Endothelial cell of umbilical vein (primary cell): ENCODE measurements around the gene METTL9. TPM values are rescaled to one million over a fixed set of nuclear protein-coding genes. Genes with fewer than 3 reads are reported as not detected.

Experiments
- BruUV-seq: library from RNA; stranded (reverse); fragments of 400-500 nt; replicated peaks from 2 replicates; lab custom pipeline; 2021; lab: Mats Ljungman, UMichigan
- CTCF ChIA-PET: fragments of 300-600, 350-600 bp; sonication (Branson Sonifier 250); formaldehyde crosslinking; loops from one replicate; lab custom pipeline; 2021; ENCODE audit warnings: antibody characterized with exemption, inconsistent platforms; lab: Charles Lee
- POLR2A ChIA-PET: fragments of 300-600, 350-600 bp; sonication (Branson Sonifier 250); formaldehyde crosslinking; loops from one replicate; lab custom pipeline; 2021; ENCODE audit warnings: antibody characterized with exemption, inconsistent platforms; lab: Charles Lee
- DNase-seq: peaks from one replicate; pipeline ENCODE4 v3.0.0-alpha.2; 2011; ENCODE audit warnings: low read depth, low spot score
- FAIRE-seq: peaks from 2 replicates; lab custom pipeline; 2011; peaks lifted over from hg19 to GRCh38; lab: Jason Lieb, UNC
- H2AFZ ChIP-seq: 2 replicates; pipeline ENCODE4 v1.6.0; 2012; ENCODE audit warnings: low read depth, low read length, control low read depth, inconsistent platforms
- H3K27ac ChIP-seq: 2 replicates; pipeline ENCODE4 v1.5.1; 2011; ENCODE audit warnings: low read depth, mild to moderate bottlenecking, control low read depth, low read length, moderate library complexity; ENCODE audit not compliant: insufficient read depth
- H3K27me3 ChIP-seq, 2 experiments: 2 replicates each; pipeline versions ENCODE4 v1.6.0 to v1.6.1; 2011; ENCODE audit warnings: low read length in 2 of 2, mixed read lengths in 1 of 2; ENCODE audit not compliant: control insufficient read depth in 2 of 2, insufficient read depth in 2 of 2
- H3K36me3 ChIP-seq, 2 experiments: 2 replicates in 1 of 2; 3 replicates in 1 of 2; pipeline ENCODE4 v1.5.1; 2011; ENCODE audit warnings: low read length in 2 of 2, mild to moderate bottlenecking in 1 of 2, moderate library complexity in 1 of 2; ENCODE audit not compliant: control insufficient read depth in 2 of 2, insufficient read depth in 2 of 2; ENCODE audit errors: extremely low read depth in 1 of 2
- H3K4me1 ChIP-seq: 3 replicates; pipeline ENCODE4 v1.5.1; 2011; ENCODE audit warnings: mild to moderate bottlenecking, low read length; ENCODE audit not compliant: control insufficient read depth, insufficient read depth; ENCODE audit errors: extremely low read depth
- H3K4me2 ChIP-seq: 2 replicates; pipeline ENCODE4 v1.6.1; 2011; ENCODE audit warnings: low read length, control low read depth, mixed read lengths; ENCODE audit not compliant: insufficient read depth
- H3K4me3 ChIP-seq, 3 experiments: fragments of 200-600 bp in 1 of 3; sonication (generic), shearing (Covaris generic) in 1 of 3; replicated peaks in 1 of 3; 2 replicates each; pipeline ENCODE4 v1.5.1; 2011 to 2016; ENCODE audit warnings: control low read depth in 3 of 3, low read length in 3 of 3, mild to moderate bottlenecking in 2 of 3, inconsistent platforms in 1 of 3, low read depth in 1 of 3, moderate library complexity in 1 of 3; ENCODE audit not compliant: insufficient read depth in 1 of 3
- H3K79me2 ChIP-seq: 2 replicates; pipeline ENCODE4 v1.6.0; 2012; ENCODE audit warnings: low read length, inconsistent platforms; ENCODE audit not compliant: control insufficient read depth, insufficient read depth
- H3K9ac ChIP-seq: replicated peaks from 2 replicates; pipeline ENCODE3; 2011; ENCODE audit warnings: low read length, control low read depth; ENCODE audit not compliant: insufficient read depth; ENCODE audit errors: extremely low read depth
- H3K9me1 ChIP-seq: replicated peaks from 3 replicates; pipeline ENCODE4 v1.6.0; 2011; ENCODE audit warnings: mild to moderate bottlenecking, low read length; ENCODE audit not compliant: control insufficient read depth, insufficient read depth; ENCODE audit errors: extremely low read depth
- H3K9me3 ChIP-seq: replicated peaks from 2 replicates; pipeline ENCODE4 v1.5.1; 2012; ENCODE audit warnings: low read length, inconsistent platforms; ENCODE audit not compliant: control insufficient read depth, insufficient read depth
- H4K20me1 ChIP-seq: replicated peaks from 2 replicates; pipeline ENCODE3; 2011; ENCODE audit warnings: mild to moderate bottlenecking, low read length; ENCODE audit not compliant: control insufficient read depth, insufficient read depth; ENCODE audit errors: extremely low read depth
- FOS ChIP-seq: IDR thresholded peaks from 2 replicates; pipeline ENCODE4 v1.6.1; 2011; ENCODE audit warnings: mild to moderate bottlenecking, low read length, moderate library complexity, borderline replicate concordance; ENCODE audit not compliant: insufficient read depth
- MYC ChIP-seq: IDR thresholded peaks from one replicate; pipeline ENCODE4 v1.6.1; 2011; ENCODE audit warnings: mild to moderate bottlenecking, low read depth, low read length
- POLR2A ChIP-seq: IDR thresholded peaks from 2 replicates; pipeline ENCODE4 v1.6.1; 2012; ENCODE audit warnings: low read depth, mild to moderate bottlenecking, control low read depth, low read length
- POLR2AphosphoS5 ChIP-seq: IDR thresholded peaks from 2 replicates; pipeline ENCODE4 v1.6.1; 2012; ENCODE audit warnings: low read depth, mild to moderate bottlenecking, control low read depth, low read length, moderate library complexity; ENCODE audit not compliant: insufficient read depth
- dilution Hi-C: fragments of 300-500 bp; cut with MboI; formaldehyde crosslinking; loops from one replicate; pipeline ENCODE4 v1.15.0; 2019; ENCODE audit warnings: low sequenced_read_pairs; ENCODE audit not compliant: extremely low pct_ligation_motif_present
- intact Hi-C: fragments of 100-400 bp; cut with micrococcal nuclease; formaldehyde crosslinking; loops from one replicate; pipeline ENCODE4 v1.10.0; 2022
- polyA plus RNA-seq, 4 experiments: library from polyadenylated mRNA; depleted of rRNA in 3 of 4; stranded (reverse) in 3 of 4; unstranded in 1 of 4; fragments of >200 nt; gene quantifications; 2 replicates each; pipeline versions ENCODE4 v1.2.1 to v1.2.3, GENCODE V29; 2011 to 2012; ENCODE audit warnings: missing spikeins in 1 of 4
- total RNA-seq: library from RNA; stranded (reverse); gene quantifications from 2 replicates; pipeline ENCODE4 v1.2.3, GENCODE V29; 2021
- TF ChIP-seq, protein P1 (sequence below): IDR thresholded peaks from 2 replicates; pipeline ENCODE4 v1.6.1; 2011; ENCODE audit not compliant: insufficient read depth, insufficient read length

The METTL9 gene
- total and polyA plus RNA-seq, 2 donors (not counting 3 experiments of a cell fraction or from before 2014, with no cell fraction given), result 53.8 to 121 TPM

GRCh38 chr16:21698169-21699032 lies 99.0 kb downstream of the METTL9 start:
- TF ChIP-seq FOS, result no peak
- TF ChIP-seq, protein P1, sequence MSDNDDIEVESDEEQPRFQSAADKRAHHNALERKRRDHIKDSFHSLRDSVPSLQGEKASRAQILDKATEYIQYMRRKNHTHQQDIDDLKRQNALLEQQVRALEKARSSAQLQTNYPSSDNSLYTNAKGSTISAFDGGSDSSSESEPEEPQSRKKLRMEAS, result no peak
- no peak for TF ChIP-seq POLR2AphosphoS5
- no peaks in the 10 kb centered on the region for H3K9me3 ChIP-seq

GRCh38 chr16:21701271-21701670 lies 101.9 kb downstream of the METTL9 start:
- H3K9ac ChIP-seq, result no peak overlapping the region
- no peaks in the 10 kb centered on the region for H4K20me1 ChIP-seq
- no peaks in the 10 kb centered on the region for H3K36me3 ChIP-seq
- no peak overlapping the region for H3K4me3 ChIP-seq
- H2AFZ ChIP-seq, result no peak overlapping the region
- H3K4me1 ChIP-seq, result no peaks in the 10 kb centered on the region
- CTCF ChIA-PET, result interaction anchor here (0.7 to 0.8 kb wide), 2 partner anchors 108 to 444 kb away, joined by 3 read pairs; no protein-coding TSS in a partner anchor
- TF ChIP-seq POLR2AphosphoS5 (no peak), POLR2A (no peak), MYC (no peak)
- no peaks in the 10 kb centered on the region for H3K79me2 ChIP-seq
- dilution Hi-C loops (no loop called here), intact Hi-C loops (loop anchor here (10.0 kb wide), 1 partner anchor 104 kb away; no protein-coding TSS in a partner anchor)
- FAIRE-seq (no peak), DNase-seq (no peak)
- no peak overlapping the region for H3K4me2 ChIP-seq
- H3K9me1 ChIP-seq, result no peaks in the 10 kb centered on the region
- no TSS peak for BruUV-seq
- H3K27ac ChIP-seq, result no peak overlapping the region
- POLR2A ChIA-PET, result no interaction called here
- no peaks in the 10 kb centered on the region for H3K9me3 ChIP-seq
- H3K27me3 ChIP-seq, result no peaks in the 10 kb centered on the region

More at GRCh38 chr16:21698169-21699032, 99.0 kb downstream of the METTL9 start:
- dilution Hi-C loops (no loop called here), intact Hi-C loops (no loop called here)
- POLR2A ChIA-PET, result no interaction called here
- Histone ChIP-seq H3K9me1 (no peaks in the 10 kb centered on the region), H3K4me1 (no peaks in the 10 kb centered on the region), H3K36me3 (no peaks in the 10 kb centered on the region), H3K9ac (no peak overlapping the region), H3K27ac (no peak overlapping the region), H3K4me2 (no peak overlapping the region), H3K4me3 (no peak overlapping the region), H2AFZ (no peak overlapping the region), H3K27me3 (no peaks in the 10 kb centered on the region), H3K79me2 (no peaks in the 10 kb centered on the region), H4K20me1 (no peaks in the 10 kb centered on the region)
- CTCF ChIA-PET, result interaction anchor here (0.7 to 2.2 kb wide), 4 partner anchors 10 to 44 kb away, joined by 3 to 7 read pairs (median 6); no protein-coding TSS in a partner anchor
- DNase-seq (no peak), FAIRE-seq (no peak)
- BruUV-seq, result no TSS peak
